Activated CD4-positive, alpha-beta T cell treated with anti-CD3 and anti-CD28 coated beads, Interleukin-2, amount 50 U/mL, for 4 hours (primary cell): Measurements from ENCODE around the gene BEX2.
"Not testable (repeated sequence)": the region's sequence is repeated elsewhere in the genome, so short reads cannot be mapped to it uniquely, and the experiment has no call there.

Experiments
- DNase-seq, 2 experiments: peaks; one replicate each; pipeline ENCODE4 v3.0.0-alpha.2; 2020

Gene BEX2

GRCh38 chrX:103310555-103311398 lies at the start of gene BEX2:
Gene BEX2 (minus strand): TSS chrX:103310990. CDS start chrX:103309976, 1,014 bp downstream.
- DNase-seq: peak; percentile 85 to 86

GRCh38 chrX:103360092-103360491 lies 49.3 kb upstream of the BEX2 start:
- DNase-seq: no peak

GRCh38 chrX:103359605-103360004 lies 48.8 kb upstream of the BEX2 start:
- not testable (repeated sequence) for DNase-seq

GRCh38 chrX:103357871-103358270 lies 47.1 kb upstream of the BEX2 start:
- DNase-seq: no peak

GRCh38 chrX:103356858-103357257 lies 46.1 kb upstream of the BEX2 start:
- no peak for DNase-seq

DNA sequence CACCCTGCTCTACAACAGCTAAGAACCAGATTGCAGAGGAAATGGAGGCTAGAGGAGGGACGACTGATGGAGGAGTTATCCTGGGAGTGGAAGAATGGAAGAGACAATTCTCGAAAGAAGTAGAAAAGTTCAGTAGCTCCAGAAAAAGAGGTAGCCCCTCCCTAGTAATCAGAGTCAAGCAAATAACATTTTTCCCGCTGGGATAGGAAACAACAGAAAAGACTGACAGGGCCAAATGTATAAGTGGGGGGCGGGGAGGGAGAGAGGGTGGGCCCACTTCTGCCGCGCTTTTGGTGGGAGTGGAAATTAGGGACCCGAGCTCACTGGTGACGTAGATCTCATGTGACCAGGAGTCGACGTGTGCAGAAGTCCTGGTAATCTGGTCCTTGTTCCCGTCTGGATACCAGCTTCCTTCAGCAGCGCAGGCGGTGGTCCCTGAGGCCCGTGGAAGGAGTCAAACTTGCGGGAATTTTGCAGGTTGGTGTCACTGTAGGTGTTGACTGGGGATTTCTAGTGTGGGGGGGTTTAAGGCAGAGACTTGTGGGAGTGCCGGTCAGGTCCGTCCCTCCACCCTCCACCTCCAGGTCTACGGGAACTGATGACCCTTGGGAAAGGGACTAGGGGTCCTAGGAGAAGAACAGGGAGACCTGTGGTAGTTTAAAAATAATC lies 45.5 kb upstream of the BEX2 start, which contains the start of gene TCEAL9:
Gene TCEAL9, plus strand, starts transcription at position 377 of the 669 bp plus-strand sequence. CDS start 1,179 bp downstream, outside the sequence.
- DNase-seq: no peak

DNA sequence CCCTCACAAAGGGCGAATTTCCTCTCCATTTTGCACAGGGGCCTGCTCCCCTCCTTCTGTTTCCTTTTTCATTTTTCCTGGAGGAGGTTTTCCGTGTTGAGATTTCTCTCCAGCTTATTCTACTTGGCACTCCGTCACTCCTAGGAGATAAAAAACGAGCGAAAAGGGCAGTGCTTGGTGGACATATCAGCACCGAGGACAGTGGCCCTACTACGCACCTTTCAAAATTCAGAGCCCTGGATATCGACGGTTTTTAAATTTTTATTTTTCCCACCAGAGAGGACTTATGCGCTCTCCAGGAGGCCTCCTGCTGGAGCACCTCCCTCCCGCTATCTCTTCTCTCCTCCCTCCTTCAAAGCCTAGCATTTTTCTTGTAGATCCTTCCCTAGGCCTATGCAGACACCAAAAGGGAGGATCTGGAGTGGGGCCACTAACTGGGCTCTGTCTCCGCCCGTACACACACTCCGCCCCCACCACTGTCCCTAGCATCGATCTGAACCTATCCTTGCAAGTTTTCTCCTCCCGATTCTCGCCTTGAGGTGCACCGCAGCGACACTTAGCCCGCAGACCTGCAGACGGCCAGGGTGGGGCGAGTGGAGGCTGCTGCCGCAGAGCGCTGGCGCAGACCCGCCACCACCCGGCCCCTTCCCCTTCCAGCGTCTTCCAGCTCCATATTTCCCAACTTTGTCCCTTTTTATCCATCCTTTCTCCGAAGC lies 37.0 kb upstream of the BEX2 start:
- no peak for DNase-seq

DNA sequence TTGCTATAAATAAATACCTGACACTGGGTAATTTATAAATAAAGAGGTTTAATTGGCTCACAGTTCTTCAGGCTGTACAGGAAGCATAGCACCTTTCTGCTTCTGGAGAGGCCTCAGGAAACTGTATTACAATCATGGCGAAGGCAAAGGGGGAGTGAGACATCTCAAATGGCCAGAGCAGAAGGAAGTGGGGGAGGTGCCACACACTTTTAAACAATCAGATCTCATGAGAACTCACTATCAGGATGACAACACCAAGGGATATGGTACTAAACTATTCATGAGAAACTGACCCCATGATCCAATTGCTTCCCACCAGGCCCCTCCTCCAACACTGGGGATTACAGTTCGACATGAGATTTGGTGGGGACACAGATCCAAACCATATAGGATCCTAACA lies 33.8 kb upstream of the BEX2 start:
- no peak for DNase-seq

DNA sequence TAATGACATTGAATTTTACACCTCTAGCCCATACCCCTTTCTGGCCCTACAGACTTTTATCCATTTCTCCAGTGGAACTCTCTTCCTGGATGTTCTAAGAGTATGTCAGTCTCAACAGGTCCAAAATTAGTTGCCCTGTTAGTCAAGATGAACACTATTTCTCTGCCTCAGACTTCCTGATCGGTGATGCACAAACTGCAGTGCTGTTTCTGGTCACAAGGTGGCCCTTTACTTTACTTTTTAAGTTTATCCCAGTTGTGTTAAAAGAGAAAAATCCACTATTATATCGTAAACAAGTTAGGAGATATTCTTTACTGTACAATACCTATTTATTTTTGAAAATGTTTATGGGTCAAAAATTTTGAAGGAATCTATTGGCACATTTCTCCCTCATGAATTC lies 32.3 kb upstream of the BEX2 start:
- peak; percentile 26 to 35 for DNase-seq

DNA sequence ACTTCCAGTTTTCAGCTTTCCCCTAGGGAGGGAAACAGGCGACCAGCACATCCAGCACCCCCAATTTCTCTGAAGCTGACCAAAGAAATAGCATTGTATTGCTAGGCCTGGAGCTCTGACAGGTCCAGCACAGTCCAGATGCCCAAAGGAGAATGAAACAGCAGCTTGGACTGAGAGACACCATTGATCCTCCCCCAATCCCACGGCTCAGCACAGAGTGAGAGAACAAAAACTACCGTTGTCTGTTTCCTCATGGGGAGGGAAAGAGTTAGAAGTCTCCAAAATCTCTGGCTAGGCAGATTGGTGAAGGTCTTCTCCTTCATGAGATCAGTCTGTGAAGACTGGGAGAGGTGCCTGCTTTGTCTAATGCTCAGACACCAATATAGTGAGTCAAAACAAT lies 27.9 kb upstream of the BEX2 start:
- no peak for DNase-seq

GRCh38 chrX:103330681-103331288 lies 20.0 kb upstream of the BEX2 start:
- no peak for DNase-seq

DNA sequence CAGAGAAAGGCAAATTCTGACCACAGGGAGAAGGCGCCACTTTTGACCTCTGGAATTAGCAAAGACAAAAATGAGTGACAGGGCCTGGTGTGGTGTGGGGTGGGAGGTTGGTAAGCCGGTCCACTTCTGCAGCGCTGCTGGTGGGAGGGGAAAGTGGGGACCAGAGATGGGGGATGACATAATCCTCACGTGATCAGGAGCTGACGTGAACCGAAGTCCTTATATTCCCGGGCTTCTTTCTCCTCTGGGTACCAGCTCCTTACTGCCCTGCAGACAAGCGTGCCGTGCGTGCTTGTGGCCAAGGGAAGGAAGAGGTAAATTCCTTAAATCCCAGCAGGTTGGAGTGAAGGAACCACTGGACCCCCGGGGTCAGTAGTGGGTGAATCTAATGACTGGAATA lies 19.2 kb upstream of the BEX2 start, which contains the start of gene TCEAL7:
Gene TCEAL7, plus strand, starts transcription at position 249 of the 400 bp plus-strand sequence. CDS start 1,165 bp downstream, outside the sequence.
- no peak for DNase-seq

DNA sequence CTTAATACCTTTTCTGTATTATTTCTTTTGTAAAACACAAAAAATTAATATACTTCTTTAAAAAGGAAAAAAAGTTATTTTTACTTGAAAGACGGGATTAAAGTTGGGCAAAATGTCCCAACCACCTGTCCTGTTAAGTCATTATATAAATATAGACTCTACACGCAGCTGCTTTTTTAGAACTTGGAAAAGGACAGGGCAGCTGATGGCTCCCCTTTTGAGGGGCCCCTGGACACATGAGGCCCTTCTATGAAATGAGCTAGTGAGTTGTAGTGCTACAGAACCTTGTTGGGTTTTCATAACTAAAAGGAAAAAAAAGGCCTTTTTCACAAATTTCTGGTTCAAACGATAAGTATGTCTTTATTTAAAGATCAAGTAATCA lies 600 bp upstream of the BEX2 start:
- no peak for DNase-seq

DNA sequence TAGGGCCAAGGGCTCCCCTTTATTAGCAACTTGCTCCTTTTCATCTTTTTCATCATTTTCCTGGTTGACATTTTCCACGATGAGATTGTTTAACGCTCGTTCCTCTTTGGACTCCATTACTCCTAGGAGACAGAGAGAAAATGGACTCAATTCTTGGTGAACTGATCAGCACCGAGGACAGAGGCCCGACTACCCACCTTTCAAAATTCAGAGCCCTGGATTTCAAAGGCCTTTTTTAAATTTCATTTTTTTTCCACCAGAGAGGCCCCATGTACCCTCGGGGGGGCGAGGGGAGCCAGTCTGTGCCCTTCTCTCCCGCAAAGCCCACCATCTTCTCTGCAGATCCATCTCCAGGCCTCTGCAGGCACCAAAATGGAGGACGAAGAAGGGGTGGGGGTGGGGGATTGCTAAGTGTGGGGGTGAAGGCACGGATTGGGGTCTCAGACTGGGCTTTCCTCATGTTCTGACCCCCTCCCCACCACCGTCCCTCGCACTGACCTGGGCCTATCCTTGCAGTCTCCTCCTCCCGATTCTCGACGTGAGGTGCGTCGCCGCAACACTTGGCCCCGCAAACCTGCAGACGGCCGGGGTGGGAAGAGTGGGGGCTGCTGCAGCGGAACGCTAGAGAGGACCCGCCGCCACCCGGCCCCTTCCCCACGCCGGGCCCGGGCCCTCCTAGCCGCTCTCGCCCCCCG lies 783 bp downstream of the BEX2 start:
- no peak for DNase-seq

DNA sequence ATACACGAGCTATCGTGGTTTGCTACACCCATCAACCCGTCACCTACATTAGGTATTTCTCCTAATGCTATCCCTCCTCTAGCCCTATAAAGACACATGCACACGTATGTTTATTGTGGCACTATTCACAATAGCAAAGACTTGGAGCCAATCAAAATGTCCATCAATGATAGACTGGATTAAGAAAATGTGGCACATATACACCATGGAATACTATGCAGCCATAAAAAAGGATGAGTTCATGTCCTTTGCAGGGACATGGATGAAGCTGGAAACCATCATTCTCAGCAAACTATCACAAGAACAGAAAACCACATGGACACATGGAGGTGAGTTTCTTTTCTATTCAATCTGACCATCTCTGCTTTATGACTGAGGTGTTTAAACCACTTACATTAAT lies 5.1 kb downstream of the BEX2 start:
- not testable (repeated sequence) for DNase-seq

GRCh38 chrX:103304705-103305104 lies 6.1 kb downstream of the BEX2 start:
- DNase-seq: no peak

DNA sequence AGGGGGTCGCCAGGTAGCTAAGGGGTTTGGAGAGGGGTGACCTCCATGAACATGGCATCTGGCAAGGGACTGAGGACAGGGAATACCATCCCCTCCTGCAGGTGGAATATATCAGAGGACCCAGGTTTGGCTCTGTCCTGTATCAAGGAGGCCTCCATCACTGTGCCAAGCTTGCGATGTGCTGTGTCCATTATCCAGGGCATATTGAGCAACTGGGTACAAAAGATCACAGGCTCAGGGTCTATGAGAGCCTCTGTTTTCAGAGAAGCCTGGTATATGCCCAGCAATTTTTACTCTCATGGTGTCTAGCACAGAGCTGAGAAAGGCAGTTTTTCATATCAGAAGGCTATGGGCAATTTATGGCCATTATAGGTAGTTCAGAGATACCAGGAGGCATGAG lies 17.7 kb downstream of the BEX2 start:
- no peak for DNase-seq

DNA sequence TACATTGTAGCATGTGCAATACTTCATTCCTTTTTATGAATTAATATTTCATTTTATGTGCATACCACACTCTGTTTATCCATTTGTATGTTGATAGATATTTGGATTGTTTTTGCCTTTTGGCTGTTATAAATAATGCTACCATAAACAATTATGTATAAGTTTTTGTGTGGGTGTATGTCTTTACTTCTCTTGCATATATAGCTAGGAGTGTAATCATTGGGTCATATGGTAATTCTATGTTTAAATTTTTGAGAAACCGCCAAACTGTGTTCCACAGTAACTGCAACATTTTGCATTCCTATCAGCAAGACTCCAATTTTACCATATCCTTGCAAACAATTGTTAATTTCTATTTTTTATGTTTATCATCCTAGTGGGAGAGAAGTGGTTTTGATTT lies 31.2 kb downstream of the BEX2 start:
- DNase-seq: no peak

- DNase-seq: no peak
Observed at GRCh38 chrX:103276581-103277002, 34.2 kb downstream of the BEX2 start, which contains the start of gene TCEAL5. Gene TCEAL5 (minus strand): TSS chrX:103276750. CDS start chrX:103274563, 2,187 bp downstream.

GRCh38 chrX:103275947-103276567 lies 34.7 kb downstream of the BEX2 start:
- no peak for DNase-seq

- DNase-seq: no peak
Observed at GRCh38 chrX:103274284-103274683, 36.5 kb downstream of the BEX2 start.
